HL-60 (cell line): ENCODE results near the gene ZBTB42.

Experiments used
- POLR2AphosphoS5 ChIP-seq: IDR thresholded peaks from 2 replicates; pipeline ENCODE4 v1.6.1; 2012; ENCODE audit warnings: low read depth
- TF ChIP-seq, protein P1 (sequence below): IDR thresholded peaks from 2 replicates; pipeline ENCODE4 v1.6.1; 2012; ENCODE audit warnings: low read depth; ENCODE audit not compliant: insufficient replicate concordance
- TF ChIP-seq, protein P2 (sequence below): IDR thresholded peaks from one replicate; pipeline ENCODE4 v1.5.1; 2011; ENCODE audit warnings: low read length, control low read depth, inconsistent platforms; ENCODE audit not compliant: insufficient read depth

DNA sequence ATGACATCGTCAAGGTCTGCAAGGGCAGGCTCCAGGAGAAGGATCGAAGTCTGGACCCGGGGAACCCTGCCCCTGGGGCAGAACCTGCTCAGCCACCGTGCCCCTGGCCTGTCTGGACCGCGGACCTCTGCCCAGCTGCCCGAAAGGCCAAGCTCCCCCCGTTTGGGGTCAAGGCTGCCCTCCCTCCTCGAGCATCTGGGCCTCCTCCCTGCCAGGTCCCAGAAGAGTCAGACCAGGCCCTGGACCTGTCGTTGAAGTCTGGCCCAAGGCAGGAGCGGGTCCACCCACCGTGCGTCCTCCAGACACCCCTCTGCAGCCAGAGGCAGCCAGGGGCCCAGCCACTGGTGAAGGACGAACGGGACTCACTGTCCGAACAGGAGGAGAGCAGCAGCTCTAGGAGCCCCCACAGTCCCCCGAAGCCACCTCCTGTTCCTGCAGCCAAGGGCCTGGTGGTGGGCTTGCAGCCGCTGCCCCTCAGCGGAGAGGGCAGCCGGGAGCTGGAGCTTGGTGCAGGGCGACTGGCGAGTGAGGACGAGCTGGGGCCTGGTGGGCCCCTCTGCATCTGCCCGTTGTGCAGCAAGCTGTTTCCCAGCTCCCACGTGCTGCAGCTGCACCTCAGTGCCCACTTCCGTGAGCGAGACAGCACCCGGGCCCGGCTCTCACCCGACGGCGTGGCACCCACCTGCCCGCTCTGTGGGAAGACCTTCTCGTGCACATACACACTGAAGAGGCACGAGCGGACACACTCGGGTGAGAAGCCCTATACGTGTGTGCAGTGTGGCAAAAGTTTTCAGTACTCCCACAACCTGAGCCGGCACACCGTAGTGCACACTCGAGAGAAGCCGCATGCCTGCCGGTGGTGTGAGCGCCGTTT, 856 bp downstream of the ZBTB42 start:
- TF ChIP-seq, protein P1, sequence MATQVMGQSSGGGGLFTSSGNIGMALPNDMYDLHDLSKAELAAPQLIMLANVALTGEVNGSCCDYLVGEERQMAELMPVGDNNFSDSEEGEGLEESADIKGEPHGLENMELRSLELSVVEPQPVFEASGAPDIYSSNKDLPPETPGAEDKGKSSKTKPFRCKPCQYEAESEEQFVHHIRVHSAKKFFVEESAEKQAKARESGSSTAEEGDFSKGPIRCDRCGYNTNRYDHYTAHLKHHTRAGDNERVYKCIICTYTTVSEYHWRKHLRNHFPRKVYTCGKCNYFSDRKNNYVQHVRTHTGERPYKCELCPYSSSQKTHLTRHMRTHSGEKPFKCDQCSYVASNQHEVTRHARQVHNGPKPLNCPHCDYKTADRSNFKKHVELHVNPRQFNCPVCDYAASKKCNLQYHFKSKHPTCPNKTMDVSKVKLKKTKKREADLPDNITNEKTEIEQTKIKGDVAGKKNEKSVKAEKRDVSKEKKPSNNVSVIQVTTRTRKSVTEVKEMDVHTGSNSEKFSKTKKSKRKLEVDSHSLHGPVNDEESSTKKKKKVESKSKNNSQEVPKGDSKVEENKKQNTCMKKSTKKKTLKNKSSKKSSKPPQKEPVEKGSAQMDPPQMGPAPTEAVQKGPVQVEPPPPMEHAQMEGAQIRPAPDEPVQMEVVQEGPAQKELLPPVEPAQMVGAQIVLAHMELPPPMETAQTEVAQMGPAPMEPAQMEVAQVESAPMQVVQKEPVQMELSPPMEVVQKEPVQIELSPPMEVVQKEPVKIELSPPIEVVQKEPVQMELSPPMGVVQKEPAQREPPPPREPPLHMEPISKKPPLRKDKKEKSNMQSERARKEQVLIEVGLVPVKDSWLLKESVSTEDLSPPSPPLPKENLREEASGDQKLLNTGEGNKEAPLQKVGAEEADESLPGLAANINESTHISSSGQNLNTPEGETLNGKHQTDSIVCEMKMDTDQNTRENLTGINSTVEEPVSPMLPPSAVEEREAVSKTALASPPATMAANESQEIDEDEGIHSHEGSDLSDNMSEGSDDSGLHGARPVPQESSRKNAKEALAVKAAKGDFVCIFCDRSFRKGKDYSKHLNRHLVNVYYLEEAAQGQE = no peak
- TF ChIP-seq, protein P2, sequence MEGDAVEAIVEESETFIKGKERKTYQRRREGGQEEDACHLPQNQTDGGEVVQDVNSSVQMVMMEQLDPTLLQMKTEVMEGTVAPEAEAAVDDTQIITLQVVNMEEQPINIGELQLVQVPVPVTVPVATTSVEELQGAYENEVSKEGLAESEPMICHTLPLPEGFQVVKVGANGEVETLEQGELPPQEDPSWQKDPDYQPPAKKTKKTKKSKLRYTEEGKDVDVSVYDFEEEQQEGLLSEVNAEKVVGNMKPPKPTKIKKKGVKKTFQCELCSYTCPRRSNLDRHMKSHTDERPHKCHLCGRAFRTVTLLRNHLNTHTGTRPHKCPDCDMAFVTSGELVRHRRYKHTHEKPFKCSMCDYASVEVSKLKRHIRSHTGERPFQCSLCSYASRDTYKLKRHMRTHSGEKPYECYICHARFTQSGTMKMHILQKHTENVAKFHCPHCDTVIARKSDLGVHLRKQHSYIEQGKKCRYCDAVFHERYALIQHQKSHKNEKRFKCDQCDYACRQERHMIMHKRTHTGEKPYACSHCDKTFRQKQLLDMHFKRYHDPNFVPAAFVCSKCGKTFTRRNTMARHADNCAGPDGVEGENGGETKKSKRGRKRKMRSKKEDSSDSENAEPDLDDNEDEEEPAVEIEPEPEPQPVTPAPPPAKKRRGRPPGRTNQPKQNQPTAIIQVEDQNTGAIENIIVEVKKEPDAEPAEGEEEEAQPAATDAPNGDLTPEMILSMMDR = no peak
- no peak for TF ChIP-seq POLR2AphosphoS5
